C1 segment of cervical spinal cord (tissue), 14 donors: ENCODE results near the gene CYP11A1.

Experiments
- DNase-seq, 14 donors: peaks; one replicate each; lab custom pipeline; 2025; lab: John Stamatoyannopoulos, UW

Gene CYP11A1

GRCh38 chr15:74322558-74323180 is 44.8 kb downstream of the CYP11A1 start:
- DNase-seq = peak in 7 of 14 donors; percentile 4 to 48 (median 32)

- peak in 5 of 14 donors; percentile 1 to 27 (median 5) for DNase-seq
Measured at GRCh38 chr15:74320352-74321247, 46.8 kb downstream of the CYP11A1 start.

GRCh38 chr15:74319596-74320351 is 47.7 kb downstream of the CYP11A1 start:
- no peak for DNase-seq

GRCh38 chr15:74319138-74319460 is 48.3 kb downstream of the CYP11A1 start:
- no peak for DNase-seq

GRCh38 chr15:74318376-74319137 is 48.9 kb downstream of the CYP11A1 start:
- DNase-seq = no peak

GRCh38 chr15:74317820-74318375 is 49.5 kb downstream of the CYP11A1 start:
- no peak for DNase-seq

GRCh38 chr15:74316141-74316540 is 51.3 kb downstream of the CYP11A1 start:
- DNase-seq = no peak

- DNase-seq = no peak
Measured at GRCh38 chr15:74315626-74316025, 51.8 kb downstream of the CYP11A1 start.

GRCh38 chr15:74314795-74315438 is 52.5 kb downstream of the CYP11A1 start:
- no peak for DNase-seq

- no peak for DNase-seq
Measured at GRCh38 chr15:74313889-74314288, 53.6 kb downstream of the CYP11A1 start.

- peak in 1 of 14 donors; percentile 49 for DNase-seq
Measured at GRCh38 chr15:74312445-74313007, 54.9 kb downstream of the CYP11A1 start.

GRCh38 chr15:74311734-74312444 is 55.6 kb downstream of the CYP11A1 start:
- no peak for DNase-seq

GRCh38 chr15:74307827-74308811 is 59.3 kb downstream of the CYP11A1 start:
- DNase-seq = peak in 5 of 14 donors; percentile 1 to 32 (median 7)

GRCh38 chr15:74306781-74307217 is 60.6 kb downstream of the CYP11A1 start:
- no peak for DNase-seq

- DNase-seq = no peak
Measured at GRCh38 chr15:74305687-74306086, 61.8 kb downstream of the CYP11A1 start.

- DNase-seq = no peak
Measured at GRCh38 chr15:74304431-74304830, 63.0 kb downstream of the CYP11A1 start.

GRCh38 chr15:74303741-74304309 is 63.6 kb downstream of the CYP11A1 start:
- no peak for DNase-seq

- DNase-seq = peak in 1 of 14 donors; percentile 0
Measured at GRCh38 chr15:74302821-74303359, 64.6 kb downstream of the CYP11A1 start.
